WTC11 (cell line): ENCODE results near the gene CA5A. TPM values are rescaled to one million over a fixed set of nuclear protein-coding genes. Genes with fewer than 3 reads are reported as not detected.
A peak's percentile ranks its signal among the peaks of the same experiment; 100 is the strongest.
"Not testable (repeated sequence)": the region's sequence is repeated elsewhere in the genome, so short reads cannot be mapped to it uniquely, and the experiment has no call there.

Experiments
- ATAC-seq: fragments of 200-7000 bp; cut with Tn5 transposase; 2 replicates; pipeline ENCODE4 v1.10.0; 2021; ENCODE audit warnings: mild to moderate bottlenecking, moderate library complexity
- CTCF ChIA-PET: fragments of 300-600 bp; sonication (Branson Sonifier 250); formaldehyde crosslinking; loops from one replicate; lab custom pipeline; 2021; ENCODE audit warnings: antibody characterized with exemption; lab: Charles Lee
- POLR2A ChIA-PET: fragments of 350-600 bp; sonication (Branson Sonifier 250); formaldehyde crosslinking; loops from one replicate; lab custom pipeline; 2021; ENCODE audit warnings: antibody characterized with exemption; lab: Charles Lee
- DNase-seq: peaks from one replicate; pipeline ENCODE4 v3.0.0; 2021; ENCODE audit warnings: low spot score
- H3K27ac Mint-ChIP-seq: 2 replicates; pipeline ENCODE4 v1.8.0; 2021; ENCODE audit warnings: mixed read lengths
- H3K27me3 Mint-ChIP-seq: 2 replicates; pipeline ENCODE4 v1.8.0; 2021; ENCODE audit warnings: low read depth, mild to moderate bottlenecking, moderate library complexity, mixed read lengths
- H3K36me3 Mint-ChIP-seq: 2 replicates; pipeline ENCODE4 v1.8.0; 2021; ENCODE audit warnings: mixed read lengths
- H3K4me1 Mint-ChIP-seq: 2 replicates; pipeline ENCODE4 v1.8.0; 2022; ENCODE audit warnings: mixed read lengths
- H3K4me3 Mint-ChIP-seq: 2 replicates; pipeline ENCODE4 v1.8.0; 2021; ENCODE audit warnings: mild to moderate bottlenecking, moderate library complexity, mixed read lengths
- H3K9me3 Mint-ChIP-seq: 2 replicates; pipeline ENCODE4 v1.8.0; 2021; ENCODE audit warnings: mixed read lengths
- HMGXB4 ChIP-seq: sonication (generic); formaldehyde crosslinking; IDR thresholded peaks from 2 replicates; pipeline ENCODE4 v1.8.1; 2023; ENCODE audit warnings: mild to moderate bottlenecking, moderate library complexity, missing genetic modification reagents
- JAZF1 ChIP-seq: fragments of 250-450 bp; sonication (Bioruptor Pico); IDR thresholded peaks from 2 replicates; pipeline ENCODE4 v1.9.0; 2021; ENCODE audit warnings: moderate library complexity, mild to moderate bottlenecking, inconsistent platforms
- ZNF121 ChIP-seq: sonication (generic); formaldehyde crosslinking; IDR thresholded peaks from 2 replicates; pipeline ENCODE4 v1.8.0; 2023; ENCODE audit warnings: missing genetic modification reagents
- total RNA-seq: library from RNA; stranded (reverse); gene quantifications from 3 replicates; pipeline ENCODE4 v1.2.3, GENCODE V29; 2021
- TF ChIP-seq, protein P1 (sequence below): sonication (generic); formaldehyde crosslinking; IDR thresholded peaks from 2 replicates; pipeline ENCODE4 v1.8.0; 2022; ENCODE audit warnings: mild to moderate bottlenecking, missing genetic modification reagents
- TF ChIP-seq, protein P2 (sequence below): fragments of 200-600 bp; IDR thresholded peaks from 2 replicates; pipeline ENCODE4 v1.8.0; 2022; ENCODE audit warnings: antibody characterized with exemption

Gene CA5A
- total RNA-seq, 1 experiment from 2014 or later: not detected

GRCh38 chr16:87891764-87892163, 44.6 kb downstream of the CA5A start (continued):
- TF ChIP-seq HMGXB4 (CRISPR knock-in tag) (no peak), JAZF1 (no peak)
- TF ChIP-seq, protein P1, sequence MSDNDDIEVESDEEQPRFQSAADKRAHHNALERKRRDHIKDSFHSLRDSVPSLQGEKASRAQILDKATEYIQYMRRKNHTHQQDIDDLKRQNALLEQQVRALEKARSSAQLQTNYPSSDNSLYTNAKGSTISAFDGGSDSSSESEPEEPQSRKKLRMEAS: no peak
- TF ChIP-seq, all 79 proteins: peak for 0

DNA sequence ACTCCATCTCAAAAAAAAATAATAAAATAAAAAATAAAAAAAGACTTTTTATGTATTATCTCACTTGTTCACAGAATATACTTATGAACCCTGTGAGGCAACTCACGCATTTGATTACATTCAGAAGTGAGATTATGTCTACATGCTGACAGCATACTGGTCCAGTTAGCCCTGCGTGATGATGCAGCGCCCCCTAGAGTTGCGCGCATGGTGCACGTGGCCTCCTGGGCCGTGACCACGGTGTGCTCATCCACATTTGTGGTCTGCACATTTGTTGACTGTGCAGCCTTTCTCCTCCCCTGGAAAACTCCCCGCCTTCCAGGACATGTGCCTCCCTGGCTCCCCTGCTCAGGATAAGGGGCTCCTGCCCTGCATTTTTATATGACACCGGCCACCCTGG, 46.6 kb downstream of the CA5A start:
- DNase-seq: peak; percentile 54
- ChIA-PET CTCF (interaction anchor here (0.9 to 1.9 kb wide), 2 partner anchors 40 to 111 kb away, joined by 3 to 8 read pairs; no protein-coding TSS in a partner anchor), POLR2A (interaction anchor here (0.6 kb wide), 1 partner anchor 110 kb away, joined by 3 read pairs; no protein-coding TSS in a partner anchor)
- H3K9me3 Mint-ChIP-seq, H3K36me3 Mint-ChIP-seq, H3K4me3 Mint-ChIP-seq, H3K27ac Mint-ChIP-seq, H3K27me3 Mint-ChIP-seq, ATAC-seq: not testable (repeated sequence)
- TF ChIP-seq, protein P2, sequence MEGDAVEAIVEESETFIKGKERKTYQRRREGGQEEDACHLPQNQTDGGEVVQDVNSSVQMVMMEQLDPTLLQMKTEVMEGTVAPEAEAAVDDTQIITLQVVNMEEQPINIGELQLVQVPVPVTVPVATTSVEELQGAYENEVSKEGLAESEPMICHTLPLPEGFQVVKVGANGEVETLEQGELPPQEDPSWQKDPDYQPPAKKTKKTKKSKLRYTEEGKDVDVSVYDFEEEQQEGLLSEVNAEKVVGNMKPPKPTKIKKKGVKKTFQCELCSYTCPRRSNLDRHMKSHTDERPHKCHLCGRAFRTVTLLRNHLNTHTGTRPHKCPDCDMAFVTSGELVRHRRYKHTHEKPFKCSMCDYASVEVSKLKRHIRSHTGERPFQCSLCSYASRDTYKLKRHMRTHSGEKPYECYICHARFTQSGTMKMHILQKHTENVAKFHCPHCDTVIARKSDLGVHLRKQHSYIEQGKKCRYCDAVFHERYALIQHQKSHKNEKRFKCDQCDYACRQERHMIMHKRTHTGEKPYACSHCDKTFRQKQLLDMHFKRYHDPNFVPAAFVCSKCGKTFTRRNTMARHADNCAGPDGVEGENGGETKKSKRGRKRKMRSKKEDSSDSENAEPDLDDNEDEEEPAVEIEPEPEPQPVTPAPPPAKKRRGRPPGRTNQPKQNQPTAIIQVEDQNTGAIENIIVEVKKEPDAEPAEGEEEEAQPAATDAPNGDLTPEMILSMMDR: peak; percentile 56
- TF ChIP-seq, all 79 proteins: peak for 1; not testable (repeated sequence) for 78
- not testable (repeated sequence) for H3K4me1 Mint-ChIP-seq

DNA sequence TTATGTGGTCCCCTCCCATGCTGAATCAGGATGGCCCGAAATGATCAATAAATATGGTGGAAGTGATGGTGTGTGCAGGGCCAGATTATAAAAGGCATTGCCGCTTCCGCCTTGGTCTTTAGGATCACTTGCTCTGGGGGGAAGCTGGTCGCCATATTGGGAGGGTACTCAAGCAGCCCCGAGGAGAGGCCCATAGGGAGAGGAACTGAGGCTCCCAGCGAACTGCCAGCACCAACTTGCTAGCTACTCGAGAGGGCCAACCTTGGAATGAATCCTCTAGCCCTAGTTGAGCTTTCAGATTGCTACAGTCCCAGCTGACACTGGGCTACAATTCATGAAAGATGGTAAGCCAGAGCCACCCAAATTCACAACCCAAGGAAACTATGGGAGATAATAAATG, 48.0 kb downstream of the CA5A start:
- ATAC-seq, H3K36me3 Mint-ChIP-seq, DNase-seq, H3K9me3 Mint-ChIP-seq, H3K4me3 Mint-ChIP-seq, POLR2A ChIA-PET, H3K4me1 Mint-ChIP-seq, H3K27ac Mint-ChIP-seq, H3K27me3 Mint-ChIP-seq: not testable (repeated sequence)
- CTCF ChIA-PET: interaction anchor here (1.1 kb wide), 1 partner anchor 18 kb away, joined by 4 read pairs; no protein-coding TSS in a partner anchor

GRCh38 chr16:87887931-87888330, 48.4 kb downstream of the CA5A start:
- not testable (repeated sequence) for DNase-seq
- CTCF ChIA-PET: interaction anchor here (1.1 kb wide), 1 partner anchor 18 kb away, joined by 4 read pairs; no protein-coding TSS in a partner anchor

DNA sequence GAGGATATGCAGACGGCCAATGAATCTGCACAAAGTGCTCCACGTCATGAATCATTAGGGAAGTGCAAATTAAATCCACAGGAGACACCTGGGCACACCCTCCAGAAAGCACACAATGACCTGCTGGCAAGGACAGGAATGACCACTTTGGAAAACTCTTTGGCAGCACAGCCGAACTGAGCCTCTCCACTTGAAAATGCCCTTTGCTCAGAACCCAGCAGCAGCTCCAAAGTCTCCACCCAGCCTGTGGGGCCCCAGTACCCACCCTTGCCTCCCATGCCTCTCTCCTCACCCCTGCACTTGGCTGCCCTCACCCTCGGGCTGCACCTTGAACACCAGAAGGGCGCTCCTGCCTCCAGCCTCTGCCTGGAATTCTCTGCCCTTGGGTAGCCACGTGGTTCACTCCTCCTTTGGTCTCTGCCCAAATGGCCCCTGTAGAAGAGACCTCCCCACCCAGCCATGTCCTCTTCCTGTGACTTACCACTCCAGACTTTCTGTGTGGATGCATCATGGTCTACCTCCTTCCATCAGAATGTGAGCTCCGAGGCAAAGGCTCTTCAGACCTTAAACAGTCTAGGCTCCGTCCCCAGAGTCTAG, 50.9 kb downstream of the CA5A start:
- H3K9me3 Mint-ChIP-seq, H3K4me3 Mint-ChIP-seq, H3K27ac Mint-ChIP-seq, ATAC-seq, H3K36me3 Mint-ChIP-seq, CTCF ChIA-PET, H3K27me3 Mint-ChIP-seq, DNase-seq: not testable (repeated sequence)
- POLR2A ChIA-PET: interaction anchor here (0.7 kb wide), 1 partner anchor 11 kb away, joined by 4 read pairs; no protein-coding TSS in a partner anchor
- peaks cover 19% of the 10 kb centered on the region for H3K4me1 Mint-ChIP-seq

More at GRCh38 chr16:87887931-87888330, 48.4 kb downstream of the CA5A start:
- H3K27ac Mint-ChIP-seq, ATAC-seq, H3K27me3 Mint-ChIP-seq, H3K4me3 Mint-ChIP-seq, H3K9me3 Mint-ChIP-seq, H3K36me3 Mint-ChIP-seq, H3K4me1 Mint-ChIP-seq, POLR2A ChIA-PET: not testable (repeated sequence)

DNA sequence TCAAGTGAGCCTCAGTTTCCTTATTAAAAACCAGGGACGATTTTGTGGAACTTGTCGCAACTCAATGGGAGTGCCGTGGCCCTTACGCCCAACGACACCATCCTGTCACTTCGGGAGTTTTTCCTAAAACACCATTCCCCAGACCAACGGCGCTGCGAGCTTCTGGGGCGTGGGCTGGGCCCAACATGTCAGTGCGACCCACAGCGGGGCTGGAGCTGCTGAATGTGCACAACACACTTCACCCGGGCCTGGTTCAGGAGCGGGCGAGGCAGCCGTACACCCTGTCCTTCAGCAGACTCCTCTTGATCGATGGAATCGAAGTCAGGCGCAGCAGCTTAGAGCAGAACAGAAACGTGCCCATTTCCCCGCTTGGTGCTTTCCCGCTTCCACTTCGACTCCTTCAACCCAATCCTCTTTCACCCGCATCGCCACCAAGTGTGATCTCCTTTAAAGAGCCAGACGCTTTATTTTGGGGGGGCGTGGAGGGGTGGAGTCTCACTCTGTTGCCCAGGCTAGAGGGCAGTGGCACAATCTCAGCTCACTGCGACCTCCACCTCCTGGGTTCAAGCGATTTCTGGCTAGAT, 53.8 kb downstream of the CA5A start:
- H3K9me3 Mint-ChIP-seq: peaks cover 12% of the 10 kb centered on the region

More for the DNA sequence above, 53.8 kb downstream of the CA5A start:
- Mint-ChIP-seq H3K27me3 (no peaks in the 10 kb centered on the region), H3K4me1 (peaks cover 45% of the 10 kb centered on the region), H3K36me3 (peaks cover 7% of the 10 kb centered on the region), H3K27ac (no peak overlapping the region), H3K4me3 (no peak overlapping the region)
- POLR2A ChIA-PET: no interaction called here
- TF ChIP-seq JAZF1 (no peak), ZNF121 (0 out of 2 replicates have a peak, but pooled peaks have one; percentile 37)
- CTCF ChIA-PET: interaction anchor here (0.9 kb wide), 1 partner anchor 104 kb away, joined by 4 read pairs; no protein-coding TSS in a partner anchor
- no peak for DNase-seq
- no peak for ATAC-seq
